Measurements from ENCODE around the gene AK8.
A peak's percentile ranks its signal among the peaks of the same experiment; 100 is the strongest.

The AK8 gene

DNA sequence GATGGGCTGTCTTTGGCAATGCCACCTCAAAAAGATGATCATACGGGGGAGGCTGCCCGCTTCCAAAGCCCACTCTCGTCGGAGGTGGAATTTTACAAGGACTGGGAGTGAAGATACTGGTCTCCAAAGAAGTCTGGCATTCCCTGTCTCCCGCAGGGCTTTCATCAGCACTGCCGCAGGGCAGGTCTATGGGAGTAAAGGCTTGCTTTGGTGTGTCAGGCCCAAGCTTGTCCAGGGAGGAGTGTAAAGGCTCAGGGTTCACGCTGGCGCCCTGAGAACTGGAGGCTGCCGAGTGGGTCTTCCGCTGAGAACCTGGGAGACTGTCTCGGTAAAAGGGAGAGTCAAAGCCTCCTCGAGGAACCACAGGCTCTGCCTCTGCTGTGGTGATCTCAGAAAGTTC, 27.6 kb upstream of the AK8 start:
- Histone ChIP-seq H3K9me3 (ENCODE audit: control insufficient read depth, low read length) (no peaks in the 10 kb centered on the region), H3K9ac (no peak overlapping the region), H3K4me2 (ENCODE audit: low read length) (no peak overlapping the region), H3K79me2 (no peaks in the 10 kb centered on the region), H3K4me3 (ENCODE audit: low read depth, low read length) (no peak overlapping the region), H2AFZ (no peak overlapping the region), H3K36me3 (ENCODE audit: control insufficient read depth, insufficient read depth, low read length) (no peaks in the 10 kb centered on the region), H3K27me3 (ENCODE audit: control insufficient read depth, insufficient read depth, low read length) (no peaks in the 10 kb centered on the region), H3K27ac (no peak overlapping the region), H3K4me1 (no peaks in the 10 kb centered on the region)
- TF ChIP-seq, protein P1, sequence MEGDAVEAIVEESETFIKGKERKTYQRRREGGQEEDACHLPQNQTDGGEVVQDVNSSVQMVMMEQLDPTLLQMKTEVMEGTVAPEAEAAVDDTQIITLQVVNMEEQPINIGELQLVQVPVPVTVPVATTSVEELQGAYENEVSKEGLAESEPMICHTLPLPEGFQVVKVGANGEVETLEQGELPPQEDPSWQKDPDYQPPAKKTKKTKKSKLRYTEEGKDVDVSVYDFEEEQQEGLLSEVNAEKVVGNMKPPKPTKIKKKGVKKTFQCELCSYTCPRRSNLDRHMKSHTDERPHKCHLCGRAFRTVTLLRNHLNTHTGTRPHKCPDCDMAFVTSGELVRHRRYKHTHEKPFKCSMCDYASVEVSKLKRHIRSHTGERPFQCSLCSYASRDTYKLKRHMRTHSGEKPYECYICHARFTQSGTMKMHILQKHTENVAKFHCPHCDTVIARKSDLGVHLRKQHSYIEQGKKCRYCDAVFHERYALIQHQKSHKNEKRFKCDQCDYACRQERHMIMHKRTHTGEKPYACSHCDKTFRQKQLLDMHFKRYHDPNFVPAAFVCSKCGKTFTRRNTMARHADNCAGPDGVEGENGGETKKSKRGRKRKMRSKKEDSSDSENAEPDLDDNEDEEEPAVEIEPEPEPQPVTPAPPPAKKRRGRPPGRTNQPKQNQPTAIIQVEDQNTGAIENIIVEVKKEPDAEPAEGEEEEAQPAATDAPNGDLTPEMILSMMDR (IDR thresholded peaks at IDR 0.05), result no peak

DNA sequence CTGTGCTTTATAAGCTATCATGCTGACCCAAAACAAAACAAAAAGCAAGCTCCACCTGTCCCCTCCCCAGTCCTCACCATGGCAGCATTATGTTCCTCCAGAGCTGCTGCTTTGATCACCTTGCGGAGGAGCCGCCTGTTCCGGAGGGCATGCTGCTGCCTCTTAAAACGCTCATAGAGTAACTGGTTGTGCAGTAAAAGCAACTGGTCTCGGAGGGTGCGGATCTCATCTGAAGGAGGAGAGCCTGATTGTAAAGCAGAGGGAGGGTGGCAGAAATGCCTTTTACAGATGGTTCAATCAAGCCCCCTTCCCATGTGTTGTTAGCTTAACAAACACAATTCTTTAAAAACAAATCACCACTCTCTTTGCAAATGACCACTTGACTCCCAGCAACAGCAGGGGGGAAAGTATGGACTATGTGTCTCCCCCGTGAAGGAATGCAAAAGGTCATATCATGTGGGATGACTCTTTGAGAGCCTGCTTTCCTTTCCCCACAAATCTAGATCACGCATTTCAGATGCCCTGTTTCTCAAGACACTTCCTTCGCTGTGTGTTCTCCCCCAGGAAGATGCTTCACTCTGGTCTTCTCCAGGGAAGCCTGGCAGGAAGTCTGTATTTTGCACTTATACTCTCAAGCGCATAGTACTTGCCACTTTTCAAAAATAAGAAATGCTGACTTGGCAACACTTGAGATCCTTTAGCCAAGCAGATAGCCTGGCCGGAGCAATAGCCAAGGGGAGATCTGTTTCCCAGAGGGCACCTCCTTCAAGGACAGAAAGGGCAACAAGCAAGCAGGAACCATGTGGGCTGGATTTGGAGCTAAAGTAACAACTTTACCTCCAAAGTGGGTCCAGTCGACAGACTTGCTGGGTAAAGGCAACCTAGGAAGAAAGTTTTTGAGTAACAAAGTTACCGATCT, 25.7 kb upstream of the AK8 start:
- no peaks in the 10 kb centered on the region for H3K27me3 ChIP-seq (ENCODE audit: control insufficient read depth, insufficient read depth, low read length)
- no peaks in the 10 kb centered on the region for H3K9me3 ChIP-seq (ENCODE audit: control insufficient read depth, low read length)
- no peaks in the 10 kb centered on the region for H3K36me3 ChIP-seq (ENCODE audit: control insufficient read depth, insufficient read depth, low read length)
- no peak overlapping the region for H3K9ac ChIP-seq
- no peaks in the 10 kb centered on the region for H3K4me1 ChIP-seq
- TF ChIP-seq, protein P1 (IDR thresholded peaks at IDR 0.05), result no peak
- H3K27ac ChIP-seq, result no peak overlapping the region
- H3K79me2 ChIP-seq, result no peaks in the 10 kb centered on the region
- H2AFZ ChIP-seq, result no peak overlapping the region
- no peak overlapping the region for H3K4me2 ChIP-seq (ENCODE audit: low read length)
- no peak overlapping the region for H3K4me3 ChIP-seq (ENCODE audit: low read depth, low read length)

DNA sequence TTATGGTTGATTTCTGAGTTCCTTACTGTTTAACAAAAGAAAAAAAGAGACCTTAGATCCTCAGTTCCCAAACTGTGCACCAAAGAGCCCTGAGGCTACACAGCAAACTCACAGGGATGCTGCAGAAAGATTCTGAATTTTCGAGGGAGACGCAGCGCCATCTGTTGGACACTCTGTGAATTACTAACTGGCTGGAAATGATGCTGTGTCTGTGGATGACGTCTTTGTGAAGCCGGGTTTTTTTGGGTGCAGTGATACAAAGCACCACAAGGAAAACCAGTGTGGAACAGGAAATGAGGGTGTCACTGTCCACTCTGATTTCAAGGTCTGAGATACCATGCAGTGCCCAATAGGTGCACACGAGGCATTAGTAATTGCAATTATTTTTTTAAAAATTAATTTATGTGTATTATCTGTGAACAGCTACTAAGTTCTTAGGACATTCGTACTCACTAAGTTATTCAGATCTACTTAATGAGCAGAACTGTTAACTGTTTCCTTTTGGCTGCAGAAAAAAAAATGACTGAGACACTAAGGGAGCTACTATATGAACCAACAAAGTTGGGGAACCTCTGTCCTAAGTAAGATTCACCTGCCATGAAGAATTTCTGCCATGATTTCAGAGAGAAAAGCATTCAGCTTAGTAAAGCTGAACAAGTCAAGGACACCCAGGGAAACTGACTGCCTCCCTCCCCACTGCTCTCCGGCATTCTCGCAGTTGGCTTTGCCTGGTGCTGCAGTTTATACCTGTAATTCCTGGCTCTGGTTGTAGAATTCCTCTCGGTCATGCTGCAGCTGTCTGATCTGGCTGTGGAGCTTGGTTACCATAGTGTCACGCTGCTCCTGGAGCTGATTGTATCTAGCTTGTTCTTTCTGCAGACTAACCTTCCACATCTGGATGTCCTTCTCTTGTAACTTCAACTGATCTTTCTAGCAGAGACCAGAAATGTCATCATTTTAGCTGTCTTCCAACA, 24.1 kb upstream of the AK8 start:
- TF ChIP-seq, protein P1 (IDR thresholded peaks at IDR 0.05), result peak; percentile 67
- H2AFZ ChIP-seq, result no peak overlapping the region
- H3K4me2 ChIP-seq (ENCODE audit: low read length), result no peak overlapping the region
- H3K4me1 ChIP-seq, result no peaks in the 10 kb centered on the region
- H3K9ac ChIP-seq, result no peak overlapping the region
- no peak overlapping the region for H3K4me3 ChIP-seq (ENCODE audit: low read depth, low read length)
- H3K79me2 ChIP-seq, result no peaks in the 10 kb centered on the region
- no peaks in the 10 kb centered on the region for H3K27me3 ChIP-seq (ENCODE audit: control insufficient read depth, insufficient read depth, low read length)
- H3K9me3 ChIP-seq (ENCODE audit: control insufficient read depth, low read length), result no peaks in the 10 kb centered on the region
- H3K27ac ChIP-seq, result no peak overlapping the region
- H3K36me3 ChIP-seq (ENCODE audit: control insufficient read depth, insufficient read depth, low read length), result no peaks in the 10 kb centered on the region

DNA sequence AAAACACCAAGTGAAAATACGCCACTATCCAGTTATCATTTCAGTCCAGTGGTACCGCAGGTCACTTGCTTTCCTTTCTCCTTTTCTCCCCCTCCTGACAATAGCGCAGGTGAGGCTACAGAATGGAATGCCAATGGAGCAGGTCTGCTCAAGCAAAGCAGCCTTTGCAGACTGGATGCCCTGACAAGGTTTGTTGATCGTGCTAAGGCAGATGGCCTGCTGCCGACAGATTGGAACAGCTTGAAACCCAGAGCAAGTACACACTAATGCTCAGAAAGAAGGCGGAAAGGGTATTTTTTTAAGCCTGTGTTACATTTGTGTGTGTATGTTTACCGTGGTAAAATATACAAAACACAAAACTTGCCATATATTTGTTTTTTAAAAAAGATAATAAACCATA, 20.0 kb upstream of the AK8 start:
- H3K36me3 ChIP-seq (ENCODE audit: control insufficient read depth, insufficient read depth, low read length), result no peaks in the 10 kb centered on the region
- H3K79me2 ChIP-seq, result no peaks in the 10 kb centered on the region
- H3K27me3 ChIP-seq (ENCODE audit: control insufficient read depth, insufficient read depth, low read length), result no peaks in the 10 kb centered on the region
- no peak overlapping the region for H3K9ac ChIP-seq
- H3K4me3 ChIP-seq (ENCODE audit: low read depth, low read length), result no peak overlapping the region
- H2AFZ ChIP-seq, result no peak overlapping the region
- no peaks in the 10 kb centered on the region for H3K9me3 ChIP-seq (ENCODE audit: control insufficient read depth, low read length)
- H3K4me2 ChIP-seq (ENCODE audit: low read length), result no peak overlapping the region
- H3K4me1 ChIP-seq, result no peaks in the 10 kb centered on the region
- TF ChIP-seq, protein P1 (IDR thresholded peaks at IDR 0.05), result no peak
- H3K27ac ChIP-seq, result no peak overlapping the region

Data from parathyroid adenoma (tissue), 2 donors.